ENCODE results near the gene ADAMTS17.

ADAMTS17 gene

DNA sequence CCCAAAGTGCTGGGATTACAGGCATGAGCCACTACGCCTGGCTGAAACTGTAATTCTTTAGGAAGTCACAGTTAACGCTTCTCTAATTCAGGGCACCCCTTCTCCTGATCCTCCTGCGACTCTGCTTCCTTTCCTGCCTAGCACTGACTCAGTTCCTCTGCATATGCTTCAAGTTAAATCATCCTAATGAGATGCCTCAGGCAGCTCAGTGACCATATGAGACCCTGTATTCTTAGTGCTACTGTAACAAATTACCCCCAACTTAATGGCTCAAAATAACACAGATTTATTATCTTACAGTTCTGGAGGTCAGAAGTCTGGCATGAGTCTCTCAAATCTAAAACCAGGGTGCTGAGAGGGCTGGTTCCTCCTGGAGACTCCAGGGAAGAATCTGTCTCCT, 336.8 kb downstream of the ADAMTS17 start:
- DNase-seq = no peak

DNA sequence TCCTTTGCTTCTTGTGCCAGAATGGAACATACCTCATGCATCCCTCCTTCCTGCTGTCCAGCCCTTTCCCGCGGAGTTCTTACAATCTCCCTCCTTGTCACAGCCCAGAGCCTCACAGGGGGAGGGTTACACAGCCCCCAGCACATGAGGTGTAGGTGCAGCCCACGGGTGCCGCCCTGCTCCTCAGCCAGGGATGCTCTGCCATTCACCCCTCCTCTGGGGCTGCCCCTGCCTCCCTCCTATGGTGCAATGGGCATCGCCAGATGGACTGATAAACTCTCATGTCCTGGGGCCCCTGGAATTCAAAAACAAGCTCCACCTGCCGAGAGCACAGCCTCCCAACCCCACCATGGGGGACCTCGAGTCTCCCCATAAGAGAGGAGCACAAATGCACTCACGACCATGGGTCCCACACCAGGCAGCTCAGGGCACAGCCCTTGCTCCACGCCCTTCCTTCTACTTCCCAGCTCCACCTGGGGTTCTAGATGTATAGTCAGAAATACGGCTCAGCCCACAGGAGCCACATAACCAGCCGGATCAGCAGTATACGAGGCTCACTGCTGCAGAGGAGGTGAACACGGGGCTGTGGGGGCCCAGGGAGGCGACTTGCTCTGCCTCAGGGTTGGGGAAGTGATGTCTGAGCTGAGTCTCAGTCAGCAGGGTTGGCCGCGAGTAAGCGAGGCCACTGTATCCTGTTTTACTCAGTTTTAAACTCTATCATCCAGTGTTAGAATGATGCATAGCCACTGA, 338.8 kb downstream of the ADAMTS17 start:
- no peak for DNase-seq

DNA sequence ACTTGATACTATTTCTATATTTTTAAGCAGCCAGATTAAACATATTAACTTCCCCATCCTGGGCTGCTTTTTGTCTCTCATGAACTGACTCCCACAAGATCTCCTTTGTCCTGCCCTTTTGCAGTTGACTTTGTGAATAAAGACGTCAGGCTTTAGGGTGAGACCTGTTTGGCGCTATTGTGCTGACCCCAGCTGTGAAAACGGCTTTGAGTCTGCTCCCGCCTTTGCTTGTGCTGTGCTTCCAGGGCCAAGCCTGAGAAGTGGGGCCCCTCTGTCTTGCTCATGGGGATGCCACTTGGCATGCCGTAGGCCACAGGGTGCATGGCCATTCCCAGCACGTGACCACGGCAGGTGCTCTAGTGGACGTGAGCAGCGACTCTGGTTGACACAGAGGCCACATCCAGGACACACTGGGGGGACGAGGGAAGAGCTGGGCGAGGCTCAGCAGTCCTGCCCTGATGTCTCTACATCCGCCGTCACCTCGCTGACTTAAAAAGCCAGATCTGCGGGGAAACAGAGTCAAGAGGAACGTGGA, 339.6 kb downstream of the ADAMTS17 start:
- DNase-seq = peak in 7 of 58 donors; percentile 3 to 45 (median 14)

DNA sequence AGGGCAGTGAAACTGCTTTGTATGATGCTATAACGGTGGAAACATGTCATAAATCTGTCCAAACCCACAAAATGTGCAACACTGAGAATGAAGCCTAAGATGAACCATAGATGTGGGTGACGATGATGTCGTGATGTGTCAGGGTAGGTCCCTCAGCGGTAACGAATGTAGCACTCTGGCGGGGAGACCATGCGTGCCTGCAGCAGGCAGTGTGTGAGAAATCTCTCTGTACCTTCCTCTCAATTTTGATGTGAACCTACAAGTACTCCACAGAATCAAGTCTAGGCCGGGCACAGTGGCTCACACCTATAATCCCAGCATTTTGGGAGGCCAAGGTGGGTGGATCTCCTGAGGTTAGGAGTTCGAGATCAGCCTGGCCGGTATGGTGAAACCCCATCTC, 340.4 kb downstream of the ADAMTS17 start:
- no peak for DNase-seq

DNA sequence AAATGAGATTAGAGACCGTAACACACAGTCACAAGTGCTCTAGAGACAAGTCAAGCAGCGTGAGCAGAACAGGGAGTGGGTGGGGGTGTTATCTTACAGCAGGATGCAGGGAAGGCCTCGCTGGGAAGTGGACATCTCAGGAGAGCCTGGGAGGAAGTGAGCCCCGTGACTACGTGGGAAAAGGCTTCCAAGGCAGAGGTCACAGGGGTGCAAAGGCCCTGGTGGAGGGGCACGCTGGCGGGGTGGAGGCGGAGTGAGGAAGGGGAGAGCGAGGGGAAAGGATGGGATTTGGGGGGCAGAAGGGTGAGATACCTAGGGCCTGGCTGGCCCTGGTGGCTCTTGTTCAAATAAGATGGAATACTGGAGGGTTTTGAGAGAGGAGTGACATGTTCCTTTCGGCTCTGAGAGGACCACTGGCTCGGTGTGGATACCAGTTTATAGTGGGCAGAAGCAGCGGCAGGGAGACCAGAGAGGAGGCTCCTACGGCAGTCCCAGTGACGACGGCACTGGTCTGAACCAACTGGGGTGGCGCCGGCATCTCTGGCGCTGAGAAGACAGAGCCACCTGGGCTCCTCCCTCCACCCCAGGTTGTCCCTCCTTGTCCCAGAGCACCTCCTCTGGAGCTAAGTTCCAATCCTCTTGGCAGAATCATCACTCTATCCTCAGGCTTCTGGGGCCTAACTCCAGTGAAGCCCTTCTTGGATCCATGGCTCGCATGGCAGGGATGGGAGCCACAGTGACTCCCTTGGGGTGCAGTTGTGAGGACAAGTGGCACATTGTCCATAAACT, 342.3 kb downstream of the ADAMTS17 start:
- DNase-seq = no peak

DNA sequence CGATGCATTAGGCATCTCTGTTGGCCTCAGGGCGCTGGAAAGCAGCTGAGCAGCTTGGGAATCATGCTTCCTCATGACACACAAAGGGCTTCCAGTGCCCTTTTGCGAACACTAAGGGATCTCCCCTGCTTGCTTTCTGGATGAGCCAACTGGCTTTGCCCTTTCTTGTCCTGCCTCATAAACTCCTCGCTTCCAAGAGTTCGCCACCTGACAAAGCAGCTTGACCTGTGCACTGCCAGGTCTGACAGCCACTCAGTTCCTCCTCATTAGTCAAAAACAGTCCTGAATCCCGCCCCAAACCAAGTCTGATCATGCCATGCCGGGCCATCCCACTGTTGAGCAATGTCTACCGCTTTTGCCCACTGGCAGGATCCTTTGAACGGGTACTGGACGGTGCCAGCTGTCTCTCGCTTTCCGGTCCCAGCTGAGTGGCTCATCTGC, 343.1 kb downstream of the ADAMTS17 start:
- DNase-seq = no peak

DNA sequence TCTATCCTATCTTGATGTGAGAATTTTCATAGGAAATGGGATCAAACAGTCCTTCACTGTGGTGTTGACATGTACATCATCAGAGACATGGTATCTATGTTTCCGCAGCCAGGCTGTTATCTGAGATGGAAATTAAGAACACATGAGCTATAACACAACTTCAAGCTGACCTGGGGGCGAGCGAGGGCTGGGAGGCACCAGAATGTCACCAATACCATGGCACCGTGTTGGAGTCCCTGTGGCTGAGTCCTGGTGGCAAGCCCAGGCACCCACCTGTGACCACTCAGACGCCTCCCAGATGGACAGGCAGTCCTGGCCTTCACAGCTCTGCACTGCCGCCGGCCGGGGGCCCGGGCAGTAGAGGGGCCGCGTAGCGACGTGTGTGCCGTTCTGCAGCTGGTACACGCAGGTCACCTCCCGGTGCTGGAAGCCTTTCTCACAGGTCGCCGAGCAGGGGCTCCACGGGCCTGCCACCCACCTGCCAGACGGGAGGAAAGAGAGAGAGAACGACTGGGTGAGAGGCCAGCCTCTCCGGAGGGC, 344.6 kb downstream of the ADAMTS17 start:
- no peak for DNase-seq

DNA sequence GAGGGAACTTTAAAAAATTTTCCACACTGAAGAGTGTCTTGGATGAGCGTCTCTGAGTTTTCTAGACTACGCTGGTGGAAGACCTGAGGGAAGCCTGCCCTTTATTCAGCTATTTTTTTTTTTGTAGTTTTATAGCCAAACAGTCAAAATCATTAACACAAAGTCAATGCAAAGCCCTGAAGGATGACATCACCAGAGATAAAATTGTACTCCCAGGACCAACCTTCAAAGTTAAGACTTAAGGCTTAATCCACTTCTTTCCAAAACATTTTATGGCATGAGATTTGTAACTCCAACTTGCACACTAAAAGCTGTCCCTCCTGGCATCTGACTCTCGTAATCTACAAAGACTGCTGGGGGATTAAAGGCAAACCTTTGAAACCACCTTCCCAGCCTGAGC, 345.1 kb downstream of the ADAMTS17 start:
- DNase-seq = no peak

DNA sequence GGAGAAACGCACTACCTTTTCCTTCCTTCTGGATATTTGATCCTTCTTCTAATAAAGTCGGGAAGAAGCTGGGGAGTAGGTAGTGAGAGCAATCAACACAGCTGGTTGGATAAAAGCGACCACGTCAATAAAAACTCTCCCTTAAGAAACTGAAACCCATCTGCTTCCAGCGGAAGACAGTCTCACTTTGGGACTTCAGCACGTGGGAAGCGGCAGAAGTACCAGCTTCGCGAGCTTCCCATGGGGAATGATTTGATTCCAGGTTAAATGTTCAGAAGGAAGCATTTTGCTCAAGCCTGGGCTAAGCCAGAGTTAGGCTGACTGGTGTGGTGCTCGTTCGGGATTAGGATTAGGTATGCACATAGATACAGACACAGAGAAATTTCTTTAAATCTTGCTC, 346.2 kb downstream of the ADAMTS17 start:
- no peak for DNase-seq

DNA sequence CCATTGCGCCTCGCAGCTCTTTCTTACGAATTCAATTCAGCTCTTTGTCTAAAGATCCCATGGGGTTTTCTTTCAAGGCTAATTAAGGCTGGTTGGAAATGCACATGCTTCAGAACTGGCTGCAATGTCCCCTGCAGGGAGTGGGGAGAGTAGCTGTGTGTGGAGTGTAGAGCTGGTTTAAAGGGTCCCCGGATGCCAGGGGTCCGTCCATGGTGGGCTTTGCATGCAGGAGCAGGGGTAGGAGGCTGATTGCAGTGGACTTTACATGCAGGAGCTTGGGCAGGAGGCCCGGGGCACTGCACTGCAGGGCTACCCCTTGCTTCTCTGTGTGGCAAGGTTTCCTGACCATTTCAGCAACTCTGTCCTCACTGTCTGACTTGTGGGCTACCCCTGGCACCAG, 346.9 kb downstream of the ADAMTS17 start:
- no peak for DNase-seq

DNA sequence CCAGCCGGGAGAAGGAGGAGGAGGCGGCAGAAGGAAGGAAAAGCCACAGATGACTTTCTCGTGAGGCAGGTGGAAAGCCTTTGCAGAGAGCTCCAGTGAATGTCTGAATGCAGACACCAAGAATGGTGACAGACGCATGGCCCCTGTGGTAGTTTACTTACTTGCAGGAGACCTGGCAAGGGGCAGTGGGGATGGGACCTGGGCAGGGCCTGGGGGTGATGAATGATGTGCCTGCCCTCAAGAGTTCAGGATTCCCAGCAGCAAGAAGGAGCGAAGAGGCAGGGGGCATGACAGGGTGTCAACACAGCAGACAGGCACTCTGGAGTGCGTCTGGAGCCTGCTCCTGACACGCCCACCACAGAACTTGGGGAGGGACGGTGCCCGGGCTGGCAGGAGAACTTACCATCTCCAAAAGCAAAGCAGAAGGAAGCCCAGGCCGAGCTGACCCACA, 348.1 kb downstream of the ADAMTS17 start:
- DNase-seq = no peak

DNA sequence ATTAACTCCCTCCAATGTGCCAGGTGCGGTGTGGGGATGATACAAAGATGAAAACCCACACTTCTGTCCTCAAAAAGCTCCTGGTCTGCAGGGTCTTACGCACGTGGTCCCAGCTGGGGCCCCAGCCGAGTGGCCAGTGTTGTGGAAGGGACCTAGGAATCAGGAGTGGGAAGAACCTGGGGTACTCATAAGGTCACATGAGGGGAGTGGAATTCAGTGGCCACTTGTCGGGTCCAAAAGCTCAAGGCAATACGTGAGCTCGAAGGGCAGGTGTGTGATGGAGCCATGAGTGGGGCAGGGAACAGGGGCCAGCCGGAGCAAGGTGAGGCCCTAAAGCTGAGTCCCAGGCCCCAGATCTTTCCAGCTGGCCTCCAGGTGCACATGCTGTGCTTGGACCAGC, 348.5 kb downstream of the ADAMTS17 start:
- no peak for DNase-seq

DNA sequence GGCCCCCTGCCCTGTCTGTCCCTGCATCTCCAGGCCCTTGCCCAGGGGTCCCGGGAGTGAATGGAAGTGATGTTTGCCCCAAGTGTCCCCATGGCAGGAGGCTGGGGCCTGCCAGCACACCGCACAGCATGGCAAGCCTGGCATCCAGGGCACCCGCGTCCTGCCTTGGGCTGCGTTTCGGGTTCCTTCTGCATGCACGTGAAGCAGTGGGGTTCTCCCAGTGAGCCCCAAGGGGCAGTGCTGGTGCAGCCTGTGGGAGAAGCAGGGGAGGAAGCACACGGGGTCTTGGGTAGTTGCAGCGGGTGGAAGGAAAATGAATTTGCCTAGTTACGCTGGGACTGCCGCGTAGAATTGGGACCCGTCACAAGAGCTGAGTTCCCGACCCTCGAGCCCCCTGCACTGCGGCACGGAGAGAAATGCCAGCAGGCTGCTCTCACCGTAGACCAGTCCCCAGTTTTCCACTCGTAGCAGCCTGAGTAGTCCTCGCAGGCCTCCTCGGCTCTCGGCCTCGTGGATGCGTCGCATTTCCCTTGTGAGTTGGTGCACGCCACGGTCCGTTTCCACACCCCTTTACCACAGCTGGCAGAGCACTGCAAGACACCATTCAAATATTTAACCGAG, 349.1 kb downstream of the ADAMTS17 start:
- no peak for DNase-seq

DNA sequence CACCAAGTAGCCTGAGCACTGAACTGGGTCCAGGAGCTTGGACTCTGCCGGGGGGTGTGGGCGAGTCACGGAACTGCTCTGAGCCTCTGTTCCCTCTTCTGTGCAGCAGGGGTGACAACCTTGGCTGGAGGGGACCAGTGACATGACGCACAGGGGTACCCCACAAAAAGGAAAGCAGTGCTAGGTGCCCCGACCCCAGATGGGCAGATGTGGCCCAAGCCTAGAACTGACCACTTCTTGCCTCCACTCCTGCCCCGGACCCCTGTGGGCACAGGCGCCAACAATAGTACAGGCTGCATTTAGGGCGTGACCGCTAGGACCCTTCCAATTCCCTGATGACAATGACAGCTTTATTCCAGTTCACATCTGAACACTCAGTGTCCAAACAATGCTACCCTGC, 352.7 kb downstream of the ADAMTS17 start:
- no peak for DNase-seq

DNA sequence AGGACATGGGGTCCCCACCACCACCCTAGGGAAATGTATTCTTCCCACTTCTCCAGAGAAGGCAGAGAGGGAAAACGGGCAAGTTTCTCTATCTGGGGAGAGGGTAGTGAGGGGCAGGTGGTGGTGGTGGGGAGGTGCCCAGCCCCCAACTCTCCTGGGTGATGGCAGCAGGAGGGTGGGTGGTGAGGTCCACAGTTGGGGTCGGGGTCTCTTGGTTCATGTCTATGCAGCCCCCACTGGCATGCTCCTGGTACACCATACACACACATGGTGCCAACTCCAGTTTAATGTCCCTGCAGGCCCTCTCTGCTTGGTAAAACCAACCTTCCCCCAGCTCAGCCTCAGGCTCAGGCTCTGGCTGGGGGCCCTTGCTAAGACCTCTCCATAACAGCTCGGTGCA, 354.1 kb downstream of the ADAMTS17 start:
- no peak for DNase-seq

DNA sequence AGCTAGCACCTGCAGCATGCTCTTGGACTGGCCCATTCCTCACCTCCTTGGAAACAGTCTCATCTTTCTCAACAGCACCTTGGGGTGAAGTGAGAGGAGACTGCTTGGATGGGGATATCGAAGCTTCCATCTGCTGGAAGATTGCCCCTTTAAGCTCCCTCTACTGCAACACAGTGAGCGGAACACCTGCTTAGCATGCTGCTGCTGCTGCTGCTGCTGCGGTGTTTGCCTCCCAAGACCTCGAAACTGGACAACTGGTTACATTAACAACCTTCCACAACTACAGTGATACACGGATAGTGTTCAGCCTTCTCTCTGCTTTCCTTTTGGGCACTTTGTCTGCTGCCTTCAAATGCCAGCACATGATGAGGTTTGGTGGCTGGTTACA, 354.7 kb downstream of the ADAMTS17 start:
- no peak for DNase-seq

DNA sequence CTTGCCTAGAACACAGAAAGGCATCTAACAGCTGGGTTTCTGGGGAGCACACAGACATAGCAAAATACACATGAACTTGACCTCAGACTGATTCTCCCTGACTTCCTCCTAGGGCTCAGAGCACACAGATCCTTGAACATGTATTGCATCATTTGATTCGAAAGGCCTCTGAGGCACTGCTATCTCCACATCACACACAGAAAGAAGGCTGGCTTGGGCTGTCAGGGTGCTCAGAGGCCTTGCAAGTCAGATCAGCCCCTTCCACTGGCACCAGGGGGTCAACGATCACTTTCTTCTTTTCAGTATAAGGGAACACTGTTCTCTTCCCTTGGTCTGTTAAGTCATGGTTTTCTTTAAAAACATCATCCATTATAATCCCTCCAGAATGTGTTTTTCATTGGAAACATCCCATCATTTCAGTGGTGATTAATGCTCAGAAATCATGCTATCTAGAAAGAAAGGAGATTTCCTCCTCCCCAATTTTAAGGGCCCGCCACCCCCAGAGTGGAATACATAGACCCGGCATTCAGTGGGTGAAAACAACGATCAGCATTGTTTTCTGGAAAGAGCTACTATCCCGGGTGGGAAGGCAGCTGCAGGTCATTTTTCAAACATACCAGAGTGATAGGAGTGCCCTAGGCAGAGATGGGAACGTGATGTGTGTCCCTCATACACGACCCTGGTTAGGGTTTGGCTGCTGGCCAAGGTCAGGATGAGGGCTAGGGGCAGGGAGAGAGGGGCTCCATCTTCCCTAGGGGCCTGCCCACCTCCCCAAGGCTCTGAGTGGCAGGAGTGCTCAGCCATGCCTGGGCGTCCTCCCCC, 355.3 kb downstream of the ADAMTS17 start:
- peak in 24 of 58 donors; percentile 5 to 71 (median 28) for DNase-seq

DNA sequence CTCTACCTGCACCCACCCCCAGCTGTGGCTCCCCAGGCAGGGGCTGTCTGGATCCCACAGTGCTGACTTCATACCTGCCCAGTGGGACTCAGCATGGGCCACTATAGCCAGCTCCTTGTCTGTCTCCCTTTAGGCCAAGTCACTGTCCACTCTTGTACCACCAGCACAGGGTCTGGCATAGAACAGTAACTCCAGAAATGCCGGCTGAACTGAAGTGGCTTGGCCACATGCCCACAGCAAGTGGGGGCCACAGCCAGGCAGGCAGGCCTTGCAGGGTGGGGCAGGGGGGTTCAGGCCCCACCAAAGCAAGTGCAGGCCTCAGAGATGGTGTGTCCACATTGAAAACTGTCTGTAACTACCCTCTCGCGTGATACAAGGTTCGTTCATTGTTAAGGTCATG, 355.9 kb downstream of the ADAMTS17 start:
- DNase-seq = no peak

DNA sequence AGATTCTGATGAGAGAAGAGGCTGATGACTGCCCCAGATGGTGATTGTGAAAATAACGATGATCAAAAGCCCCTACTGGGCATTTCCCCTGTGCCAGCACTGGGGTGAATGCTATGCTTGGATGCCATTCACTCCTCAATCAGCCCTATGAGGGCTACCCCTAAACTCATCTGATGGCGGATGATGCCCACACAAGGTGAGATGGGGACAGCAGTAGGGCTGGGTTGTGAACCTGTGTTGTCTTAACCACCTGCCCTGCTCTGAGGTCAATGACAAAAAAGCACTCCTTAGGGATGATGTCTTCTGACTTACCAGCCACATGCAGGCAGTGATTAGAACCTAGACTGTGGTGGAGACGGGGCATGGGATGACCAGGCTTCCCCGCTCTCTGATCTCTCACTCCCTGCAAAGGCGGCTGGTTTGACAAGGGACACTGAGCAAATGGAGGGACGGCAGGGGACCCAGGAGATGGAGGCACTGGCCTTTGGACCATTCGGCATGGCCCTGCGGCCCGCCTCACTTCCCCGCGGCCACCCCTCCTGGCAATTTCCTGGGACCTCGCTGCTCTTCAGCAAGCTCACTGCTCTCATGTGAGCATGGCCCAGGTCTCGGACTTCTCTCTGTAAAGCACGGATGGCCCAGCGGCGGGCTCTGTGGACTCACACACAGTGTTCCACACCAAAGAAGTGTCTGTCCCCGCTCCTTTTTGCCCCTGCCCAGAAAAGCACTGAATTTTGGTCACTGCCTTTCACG, 357.1 kb downstream of the ADAMTS17 start:
- DNase-seq = no peak

DNA sequence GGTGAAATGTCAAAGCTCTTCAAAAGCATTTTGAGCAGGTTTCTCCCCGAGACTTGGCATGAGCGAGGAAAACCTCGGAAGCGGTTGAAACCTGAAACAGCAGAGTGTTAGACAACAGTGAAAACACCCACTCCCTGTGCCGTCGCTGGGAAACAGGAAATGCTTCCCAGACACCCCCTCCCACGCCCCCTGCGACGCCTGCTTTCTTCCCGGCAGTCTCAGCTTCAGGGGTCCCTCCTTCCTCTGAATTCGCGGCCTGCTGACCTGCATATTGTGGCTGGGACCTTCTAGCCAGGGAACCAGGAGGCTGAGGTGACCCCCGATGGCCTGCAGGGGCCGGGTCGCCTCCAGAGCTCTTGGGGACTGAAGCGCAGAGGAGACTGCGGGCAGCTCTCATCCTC, 357.9 kb downstream of the ADAMTS17 start:
- no peak for DNase-seq
